ENCODE data around the gene RPTOR. TPM values are rescaled to one million over a fixed set of nuclear protein-coding genes. Genes with fewer than 3 reads are reported as not detected.

The RPTOR gene
- total RNA-seq, 1 experiment from 2014 or later = 46.2 TPM

- Histone ChIP-seq H4K20me1 (ENCODE audit: low read length) (0 out of 2 replicates have a peak, but pooled peaks cover 1% of the 10 kb centered on the region), H3K9me3 (ENCODE audit: low read length) (no peaks in the 10 kb centered on the region), H3K4me3 (ENCODE audit: low read length) (peak overlapping the region; percentile 34; the same call in 1 of the 2 replicates), H3K9ac (ENCODE audit: low read length) (no peak overlapping the region), H3F3A (ENCODE audit: low read length, unreplicated experiment) (no peaks in the 10 kb centered on the region), H3K4me2 (ENCODE audit: low read length) (peak overlapping the region; percentile 70), H3K9me2 (replicated peaks; ENCODE audit: low read length) (no peaks in the 10 kb centered on the region), H3K27me3 (ENCODE audit: low read length) (no peaks in the 10 kb centered on the region), H3K79me2 (ENCODE audit: low read length) (peaks cover 22% of the 10 kb centered on the region), H3K4me1 (ENCODE audit: insufficient read depth, low read length) (peaks cover 26% of the 10 kb centered on the region), H3K36me3 (ENCODE audit: low read depth, low read length) (no peaks in the 10 kb centered on the region), H3K27ac (ENCODE audit: low read length) (peak overlapping the region; percentile 35), H2AFZ (ENCODE audit: low read length) (peak overlapping the region; percentile 29; the same call in 1 of the 2 replicates)
- no TSS peak for BruUV-seq (replicated peaks)
- intact Hi-C loops (cut with micrococcal nuclease) = no loop called here
- ChIA-PET POLR2A (ENCODE audit: unreplicated experiment) (interaction anchor here (0.6 kb wide), 1 partner anchor 949 kb away, joined by 3 read pairs; no protein-coding TSS in a partner anchor), CTCF (no interaction called here)
- DNase-seq (peak; percentile 89), ATAC-seq (peak; percentile 97)
- TF ChIP-seq EZH2 (IDR thresholded peaks at IDR 0.05; ENCODE audit: low read length, unreplicated experiment) (no peak), EZH2phosphoT487 (IDR thresholded peaks at IDR 0.05; ENCODE audit: borderline replicate concordance, low read length) (no peak)
- TF ChIP-seq, protein P1, sequence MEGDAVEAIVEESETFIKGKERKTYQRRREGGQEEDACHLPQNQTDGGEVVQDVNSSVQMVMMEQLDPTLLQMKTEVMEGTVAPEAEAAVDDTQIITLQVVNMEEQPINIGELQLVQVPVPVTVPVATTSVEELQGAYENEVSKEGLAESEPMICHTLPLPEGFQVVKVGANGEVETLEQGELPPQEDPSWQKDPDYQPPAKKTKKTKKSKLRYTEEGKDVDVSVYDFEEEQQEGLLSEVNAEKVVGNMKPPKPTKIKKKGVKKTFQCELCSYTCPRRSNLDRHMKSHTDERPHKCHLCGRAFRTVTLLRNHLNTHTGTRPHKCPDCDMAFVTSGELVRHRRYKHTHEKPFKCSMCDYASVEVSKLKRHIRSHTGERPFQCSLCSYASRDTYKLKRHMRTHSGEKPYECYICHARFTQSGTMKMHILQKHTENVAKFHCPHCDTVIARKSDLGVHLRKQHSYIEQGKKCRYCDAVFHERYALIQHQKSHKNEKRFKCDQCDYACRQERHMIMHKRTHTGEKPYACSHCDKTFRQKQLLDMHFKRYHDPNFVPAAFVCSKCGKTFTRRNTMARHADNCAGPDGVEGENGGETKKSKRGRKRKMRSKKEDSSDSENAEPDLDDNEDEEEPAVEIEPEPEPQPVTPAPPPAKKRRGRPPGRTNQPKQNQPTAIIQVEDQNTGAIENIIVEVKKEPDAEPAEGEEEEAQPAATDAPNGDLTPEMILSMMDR (conservative IDR thresholded peaks at IDR 0.05; ENCODE audit: low read depth, low read length) = no peak
Observed at GRCh38 chr17:80619535-80620235, 75.0 kb downstream of the RPTOR start.

- Histone ChIP-seq H3K9me3 (ENCODE audit: low read length) (no peaks in the 10 kb centered on the region), H3K36me3 (ENCODE audit: low read depth, low read length) (peaks cover 3% of the 10 kb centered on the region; the same call in 1 of the 2 replicates), H3K4me2 (ENCODE audit: low read length) (no peak overlapping the region), H3K9ac (ENCODE audit: low read length) (no peak overlapping the region), H4K20me1 (ENCODE audit: low read length) (0 out of 2 replicates have a peak, but pooled peaks cover 4% of the 10 kb centered on the region), H3F3A (ENCODE audit: low read length, unreplicated experiment) (no peaks in the 10 kb centered on the region), H3K79me2 (ENCODE audit: low read length) (peaks cover 14% of the 10 kb centered on the region), H3K4me1 (ENCODE audit: insufficient read depth, low read length) (peaks cover 26% of the 10 kb centered on the region), H3K27me3 (ENCODE audit: low read length) (no peaks in the 10 kb centered on the region), H2AFZ (ENCODE audit: low read length) (no peak overlapping the region), H3K9me2 (replicated peaks; ENCODE audit: low read length) (no peaks in the 10 kb centered on the region), H3K27ac (ENCODE audit: low read length) (no peak overlapping the region), H3K4me3 (ENCODE audit: low read length) (no peak overlapping the region)
- intact Hi-C loops (cut with micrococcal nuclease) = no loop called here
- CTCF ChIA-PET = no interaction called here
- DNase-seq = no peak
- TF ChIP-seq EZH2phosphoT487 (IDR thresholded peaks at IDR 0.05; ENCODE audit: borderline replicate concordance, low read length) (no peak), EZH2 (IDR thresholded peaks at IDR 0.05; ENCODE audit: low read length, unreplicated experiment) (no peak)
- TF ChIP-seq, protein P1 (conservative IDR thresholded peaks at IDR 0.05; ENCODE audit: low read depth, low read length) = no peak
- POLR2A ChIA-PET (ENCODE audit: unreplicated experiment) = no interaction called here
- BruUV-seq (replicated peaks) = no TSS peak
- ATAC-seq = no peak
Observed at GRCh38 chr17:80621335-80621996, 76.8 kb downstream of the RPTOR start.

DNA sequence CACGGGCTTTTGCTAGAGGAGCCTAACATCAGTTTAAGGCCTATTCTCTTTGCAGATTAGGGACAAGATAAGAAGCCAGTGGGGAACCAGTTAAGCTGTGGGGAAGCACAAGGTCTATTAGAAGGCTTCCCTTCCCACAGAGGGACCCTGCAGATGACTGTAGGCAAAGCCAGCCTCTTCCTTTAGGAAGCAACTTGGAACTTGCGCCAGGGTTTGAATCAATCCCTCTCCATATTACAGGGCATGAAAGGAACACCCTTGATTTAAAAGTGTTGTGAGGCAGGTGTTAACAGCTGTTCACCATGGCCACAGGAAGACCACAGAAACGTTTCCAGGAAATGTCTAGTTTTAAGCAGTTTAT, 77.3 kb downstream of the RPTOR start:
- CTCF ChIA-PET = no interaction called here
- Histone ChIP-seq H3K9me2 (replicated peaks; ENCODE audit: low read length) (no peaks in the 10 kb centered on the region), H3K4me3 (ENCODE audit: low read length) (no peak overlapping the region), H2AFZ (ENCODE audit: low read length) (no peak overlapping the region), H3F3A (ENCODE audit: low read length, unreplicated experiment) (no peaks in the 10 kb centered on the region), H3K9ac (ENCODE audit: low read length) (no peak overlapping the region), H3K27me3 (ENCODE audit: low read length) (no peaks in the 10 kb centered on the region), H4K20me1 (ENCODE audit: low read length) (0 out of 2 replicates have a peak, but pooled peaks cover 4% of the 10 kb centered on the region), H3K36me3 (ENCODE audit: low read depth, low read length) (peaks cover 6% of the 10 kb centered on the region; the same call in 1 of the 2 replicates), H3K4me2 (ENCODE audit: low read length) (no peak overlapping the region), H3K79me2 (ENCODE audit: low read length) (peaks cover 14% of the 10 kb centered on the region), H3K27ac (ENCODE audit: low read length) (no peak overlapping the region), H3K4me1 (ENCODE audit: insufficient read depth, low read length) (peaks cover 26% of the 10 kb centered on the region), H3K9me3 (ENCODE audit: low read length) (no peaks in the 10 kb centered on the region)
- intact Hi-C loops (cut with micrococcal nuclease) = no loop called here
- no TSS peak for BruUV-seq (replicated peaks)
- POLR2A ChIA-PET (ENCODE audit: unreplicated experiment) = no interaction called here
- no peak for TF ChIP-seq EZH2phosphoT487 (IDR thresholded peaks at IDR 0.05; ENCODE audit: borderline replicate concordance, low read length)
- no peak for TF ChIP-seq EZH2 (IDR thresholded peaks at IDR 0.05; ENCODE audit: low read length, unreplicated experiment)
- TF ChIP-seq, protein P1 (conservative IDR thresholded peaks at IDR 0.05; ENCODE audit: low read depth, low read length) = no peak
- DNase-seq (no peak), ATAC-seq (no peak)
